ENCODE data around the gene FREM3. TPM values are rescaled to one million over a fixed set of nuclear protein-coding genes. Genes with fewer than 3 reads are reported as not detected.

Gene FREM3
- total RNA-seq, 2 experiments from 2014 or later, result not detected

DNA sequence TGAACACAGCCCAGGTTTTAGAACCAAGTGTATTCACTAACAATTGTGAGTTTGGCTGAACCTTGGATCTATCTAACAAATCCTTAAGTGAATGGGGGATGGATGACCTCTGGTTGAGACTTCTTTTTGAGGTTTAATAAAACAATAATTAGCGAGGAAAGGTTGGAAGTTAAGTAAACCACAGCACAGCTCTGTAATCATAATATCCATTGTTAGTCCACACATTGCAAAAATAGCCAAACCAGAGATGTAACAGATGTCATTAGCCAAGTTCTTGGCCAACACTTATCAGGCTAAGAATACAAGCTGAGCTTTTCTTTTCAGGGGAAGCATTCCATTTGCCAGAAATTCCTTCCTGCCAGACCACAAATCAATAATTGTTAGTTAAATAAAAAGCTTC, 59.1 kb downstream of the FREM3 start:
- Mint-ChIP-seq H3K9me3 (no peaks in the 10 kb centered on the region), H3K4me3 (no peak overlapping the region), H3K4me1 (ENCODE audit: low read depth) (no peaks in the 10 kb centered on the region), H3K27me3 (no peaks in the 10 kb centered on the region), H3K27ac (no peak overlapping the region), H3K36me3 (ENCODE audit: low read depth) (no peaks in the 10 kb centered on the region)
- intact Hi-C loops (cut with micrococcal nuclease), result no loop called here
- DNase-seq, result no peak
- no peak for ATAC-seq
- ChIA-PET CTCF (no interaction called here), POLR2A (no interaction called here)
- TF ChIP-seq CTCF (IDR thresholded peaks at IDR 0.05), result no peak

DNA sequence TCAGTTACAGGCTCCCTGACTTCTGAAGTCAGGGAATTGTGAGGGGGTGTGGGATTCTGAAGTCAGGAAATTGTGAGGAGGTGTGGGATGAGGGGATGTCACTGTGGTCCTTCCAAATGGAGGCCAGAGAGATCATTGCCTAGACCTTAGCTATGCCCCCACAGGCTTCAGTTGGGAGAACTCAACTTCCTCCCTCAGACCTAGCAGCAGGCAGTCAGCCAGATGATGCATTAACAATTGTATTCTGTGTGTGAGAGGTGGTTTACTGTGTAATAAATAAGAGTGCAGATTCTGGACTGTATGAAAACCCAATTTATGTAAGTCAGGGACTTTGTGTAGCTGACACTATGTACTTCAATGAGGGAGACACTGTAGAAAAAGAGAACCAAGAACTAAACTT, 65.7 kb downstream of the FREM3 start:
- DNase-seq (no peak), ATAC-seq (no peak)
- TF ChIP-seq CTCF (IDR thresholded peaks at IDR 0.05), result no peak
- Mint-ChIP-seq H3K9me3 (no peaks in the 10 kb centered on the region), H3K36me3 (ENCODE audit: low read depth) (no peaks in the 10 kb centered on the region), H3K4me3 (no peak overlapping the region), H3K4me1 (ENCODE audit: low read depth) (no peaks in the 10 kb centered on the region), H3K27me3 (peaks cover 5% of the 10 kb centered on the region), H3K27ac (no peak overlapping the region)
- POLR2A ChIA-PET, result no interaction called here
- CTCF ChIA-PET, result no interaction called here
- intact Hi-C loops (cut with micrococcal nuclease), result no loop called here

DNA sequence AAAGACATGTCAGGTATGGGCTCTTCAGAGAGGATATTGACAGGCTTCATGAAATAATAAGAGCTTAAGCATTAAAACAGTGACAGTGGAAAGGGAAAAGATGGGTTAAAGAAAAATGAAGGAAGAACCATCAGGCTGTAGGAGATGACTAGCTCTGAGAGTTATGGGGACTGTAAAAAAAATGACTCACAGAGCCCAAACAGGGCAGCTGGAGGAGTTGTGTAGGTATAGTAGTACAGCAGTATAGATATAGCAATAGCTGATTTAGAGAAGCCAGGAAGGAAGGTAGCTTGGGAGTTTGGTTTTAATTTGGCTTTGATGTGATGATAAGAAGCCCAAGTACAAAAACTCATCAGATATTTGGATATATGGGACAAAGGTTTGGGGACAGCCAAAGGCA, 66.6 kb downstream of the FREM3 start:
- ATAC-seq (no peak), DNase-seq (no peak)
- Mint-ChIP-seq H3K27ac (no peak overlapping the region), H3K9me3 (no peaks in the 10 kb centered on the region), H3K36me3 (ENCODE audit: low read depth) (no peaks in the 10 kb centered on the region), H3K27me3 (peaks cover 5% of the 10 kb centered on the region), H3K4me1 (ENCODE audit: low read depth) (no peaks in the 10 kb centered on the region), H3K4me3 (no peak overlapping the region)
- intact Hi-C loops (cut with micrococcal nuclease), result no loop called here
- TF ChIP-seq CTCF (IDR thresholded peaks at IDR 0.05), result no peak
- ChIA-PET CTCF (no interaction called here), POLR2A (no interaction called here)

DNA sequence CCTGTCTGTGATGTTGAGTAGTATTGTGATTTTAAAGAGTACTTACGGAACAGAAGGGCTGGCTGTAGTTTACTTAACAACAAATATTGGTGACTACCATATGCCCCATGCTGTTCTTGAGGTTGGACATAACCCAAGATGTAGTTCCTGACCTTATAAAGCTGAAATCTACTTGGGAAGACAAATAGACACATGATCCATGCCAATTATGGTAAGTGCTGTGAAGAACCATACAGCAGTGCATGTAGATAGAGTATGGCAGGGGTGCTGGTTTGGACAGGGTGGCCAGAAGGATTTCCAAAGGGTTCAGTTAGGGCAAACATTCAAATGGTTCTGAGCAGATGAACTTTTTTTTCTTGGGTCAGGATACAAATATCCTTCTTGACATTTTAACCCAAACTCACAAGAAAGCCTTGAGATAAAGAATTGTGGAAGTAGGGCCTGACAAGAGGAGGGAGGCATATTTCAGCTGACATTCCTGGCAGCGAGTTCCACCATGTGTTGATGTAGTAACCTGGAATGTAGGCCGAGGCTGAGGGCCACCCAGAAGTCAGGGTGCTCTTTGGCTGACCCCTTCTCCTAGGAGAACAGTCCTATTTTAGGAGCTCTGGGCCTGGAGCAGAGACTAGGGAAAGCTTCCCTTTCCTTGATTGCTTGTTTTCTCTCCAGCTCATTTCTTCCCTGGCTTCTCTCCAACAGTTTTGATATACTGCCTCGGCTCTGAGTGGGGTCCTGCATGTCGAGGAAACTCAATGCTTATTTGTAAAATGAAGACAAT, 74.2 kb downstream of the FREM3 start:
- ATAC-seq (no peak), DNase-seq (no peak)
- CTCF ChIA-PET, result no interaction called here
- intact Hi-C loops (cut with micrococcal nuclease), result no loop called here
- H3K4me3 Mint-ChIP-seq, result no peak overlapping the region
- H3K4me1 Mint-ChIP-seq (ENCODE audit: low read depth), result no peaks in the 10 kb centered on the region
- no peak for TF ChIP-seq CTCF (IDR thresholded peaks at IDR 0.05)
- H3K27ac Mint-ChIP-seq, result no peak overlapping the region
- POLR2A ChIA-PET, result no interaction called here
- peaks cover 5% of the 10 kb centered on the region for H3K27me3 Mint-ChIP-seq
- no peaks in the 10 kb centered on the region for H3K36me3 Mint-ChIP-seq (ENCODE audit: low read depth)
- no peaks in the 10 kb centered on the region for H3K9me3 Mint-ChIP-seq

DNA sequence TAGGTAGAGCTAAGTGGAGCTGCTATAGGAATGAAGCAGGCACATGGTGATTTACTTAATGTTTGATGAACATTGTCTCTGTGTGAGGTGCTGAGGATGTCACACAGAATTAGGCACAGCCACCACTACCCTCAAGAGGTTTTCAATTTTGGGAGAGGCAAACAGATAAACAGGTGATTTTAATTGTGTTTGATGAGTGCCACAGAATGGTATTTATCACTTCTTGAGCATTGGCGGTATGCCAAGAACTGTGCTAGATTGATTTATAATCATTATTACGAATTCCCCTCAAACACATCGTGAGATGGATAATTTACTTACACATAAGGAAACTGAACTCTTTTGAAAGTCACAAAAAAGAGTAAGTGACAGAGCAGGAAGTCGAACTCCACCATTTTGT, 74.8 kb downstream of the FREM3 start:
- ChIA-PET CTCF (no interaction called here), POLR2A (no interaction called here)
- H3K27ac Mint-ChIP-seq, result no peak overlapping the region
- no peaks in the 10 kb centered on the region for H3K36me3 Mint-ChIP-seq (ENCODE audit: low read depth)
- TF ChIP-seq CTCF (IDR thresholded peaks at IDR 0.05), result no peak
- H3K27me3 Mint-ChIP-seq, result peaks cover 5% of the 10 kb centered on the region
- H3K4me3 Mint-ChIP-seq, result no peak overlapping the region
- DNase-seq, result no peak
- no peaks in the 10 kb centered on the region for H3K4me1 Mint-ChIP-seq (ENCODE audit: low read depth)
- no peak for ATAC-seq
- intact Hi-C loops (cut with micrococcal nuclease), result no loop called here
- H3K9me3 Mint-ChIP-seq, result no peaks in the 10 kb centered on the region

Measured in activated CD8-positive, alpha-beta T cell treated with anti-CD3 and anti-CD28 coated beads for 36 hours (primary cell).